WTC11 (cell line): ENCODE results near the gene NEURL1.

Source experiments
- NFE2L1 ChIP-seq: sonication (generic); formaldehyde crosslinking; IDR thresholded peaks from 2 replicates; pipeline ENCODE4 v1.8.1; 2023; ENCODE audit warnings: missing genetic modification reagents
- NFYB ChIP-seq: sonication (generic); formaldehyde crosslinking; conservative IDR thresholded peaks from 2 replicates; pipeline ENCODE4 v1.8.0; 2022; ENCODE audit warnings: low read depth, missing genetic modification reagents
- NR1H2 ChIP-seq: sonication (generic); formaldehyde crosslinking; IDR thresholded peaks from 2 replicates; pipeline ENCODE4 v1.9.0; 2021; ENCODE audit warnings: mild to moderate bottlenecking, moderate library complexity, missing genetic modification reagents
- OVOL2 ChIP-seq: fragments of 250-450 bp; sonication (Bioruptor Pico); IDR thresholded peaks from 2 replicates; pipeline ENCODE4 v1.9.0; 2021; ENCODE audit warnings: mild to moderate bottlenecking, borderline replicate concordance
- RELA ChIP-seq: sonication (generic); formaldehyde crosslinking; IDR thresholded peaks from 2 replicates; pipeline ENCODE4 v1.8.1; 2022; ENCODE audit warnings: missing genetic modification reagents, mild to moderate bottlenecking, borderline replicate concordance
- SP1 ChIP-seq: sonication (generic); formaldehyde crosslinking; conservative IDR thresholded peaks from 2 replicates; pipeline ENCODE4 v1.8.1; 2022; ENCODE audit warnings: missing genetic modification reagents
- ZNF232 ChIP-seq: sonication (generic); formaldehyde crosslinking; IDR thresholded peaks from 2 replicates; pipeline ENCODE4 v1.8.0; 2022; ENCODE audit warnings: mild to moderate bottlenecking, missing genetic modification reagents
- TF ChIP-seq, protein P1 (sequence below): fragments of 200-600 bp; IDR thresholded peaks from 2 replicates; pipeline ENCODE4 v1.8.0; 2022; ENCODE audit warnings: antibody characterized with exemption
- TF ChIP-seq, protein P2 (sequence below): sonication (generic); formaldehyde crosslinking; IDR thresholded peaks from 2 replicates; pipeline ENCODE4 v1.8.0; 2022; ENCODE audit warnings: mild to moderate bottlenecking, missing genetic modification reagents
- TF ChIP-seq, protein P3 (sequence below): sonication (generic); formaldehyde crosslinking; conservative IDR thresholded peaks from 2 replicates; pipeline ENCODE4 v1.8.1; 2022; ENCODE audit warnings: mild to moderate bottlenecking, missing genetic modification reagents
- TF ChIP-seq, protein P4 (sequence below): fragments of 250-450 bp; sonication (Bioruptor Pico); IDR thresholded peaks from 2 replicates; pipeline ENCODE4 v2.1.2; 2022; ENCODE audit warnings: mild to moderate bottlenecking, moderate library complexity
- TF ChIP-seq, protein P5 (sequence below): sonication (generic); formaldehyde crosslinking; IDR thresholded peaks from 2 replicates; pipeline ENCODE4 v1.8.1; 2023; ENCODE audit warnings: mild to moderate bottlenecking, moderate library complexity, missing genetic modification reagents

DNA sequence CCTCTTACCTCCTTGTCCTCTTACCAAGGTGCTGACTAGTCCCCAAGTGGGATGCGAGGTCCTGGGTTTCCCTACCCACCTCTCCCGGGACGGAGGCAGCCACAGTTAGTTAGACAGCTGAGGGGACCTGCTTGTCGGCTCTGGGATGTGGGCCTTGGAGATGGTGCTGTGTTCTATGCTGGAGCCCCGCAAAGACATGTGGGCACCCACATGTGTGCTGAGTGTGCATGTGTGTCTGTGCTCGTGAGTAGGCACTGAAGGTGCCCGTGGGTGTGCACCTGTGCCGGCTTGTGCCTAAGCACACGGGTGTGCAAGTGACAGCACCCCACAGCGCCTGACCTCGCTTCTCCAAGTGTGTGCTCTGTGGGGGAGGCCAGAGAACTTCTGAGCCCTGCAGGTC lies 62.2 kb downstream of the NEURL1 start:
- TF ChIP-seq, protein P1, sequence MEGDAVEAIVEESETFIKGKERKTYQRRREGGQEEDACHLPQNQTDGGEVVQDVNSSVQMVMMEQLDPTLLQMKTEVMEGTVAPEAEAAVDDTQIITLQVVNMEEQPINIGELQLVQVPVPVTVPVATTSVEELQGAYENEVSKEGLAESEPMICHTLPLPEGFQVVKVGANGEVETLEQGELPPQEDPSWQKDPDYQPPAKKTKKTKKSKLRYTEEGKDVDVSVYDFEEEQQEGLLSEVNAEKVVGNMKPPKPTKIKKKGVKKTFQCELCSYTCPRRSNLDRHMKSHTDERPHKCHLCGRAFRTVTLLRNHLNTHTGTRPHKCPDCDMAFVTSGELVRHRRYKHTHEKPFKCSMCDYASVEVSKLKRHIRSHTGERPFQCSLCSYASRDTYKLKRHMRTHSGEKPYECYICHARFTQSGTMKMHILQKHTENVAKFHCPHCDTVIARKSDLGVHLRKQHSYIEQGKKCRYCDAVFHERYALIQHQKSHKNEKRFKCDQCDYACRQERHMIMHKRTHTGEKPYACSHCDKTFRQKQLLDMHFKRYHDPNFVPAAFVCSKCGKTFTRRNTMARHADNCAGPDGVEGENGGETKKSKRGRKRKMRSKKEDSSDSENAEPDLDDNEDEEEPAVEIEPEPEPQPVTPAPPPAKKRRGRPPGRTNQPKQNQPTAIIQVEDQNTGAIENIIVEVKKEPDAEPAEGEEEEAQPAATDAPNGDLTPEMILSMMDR, result no peak
- TF ChIP-seq, protein P2, sequence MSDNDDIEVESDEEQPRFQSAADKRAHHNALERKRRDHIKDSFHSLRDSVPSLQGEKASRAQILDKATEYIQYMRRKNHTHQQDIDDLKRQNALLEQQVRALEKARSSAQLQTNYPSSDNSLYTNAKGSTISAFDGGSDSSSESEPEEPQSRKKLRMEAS (CRISPR knock-in tag), result no peak
- TF ChIP-seq NFE2L1, result no peak
- no peak for TF ChIP-seq ZNF232 (CRISPR knock-in tag)
- TF ChIP-seq, protein P3, sequence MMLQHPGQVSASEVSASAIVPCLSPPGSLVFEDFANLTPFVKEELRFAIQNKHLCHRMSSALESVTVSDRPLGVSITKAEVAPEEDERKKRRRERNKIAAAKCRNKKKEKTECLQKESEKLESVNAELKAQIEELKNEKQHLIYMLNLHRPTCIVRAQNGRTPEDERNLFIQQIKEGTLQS (CRISPR knock-in tag), result no peak
- TF ChIP-seq SP1 (CRISPR knock-in tag), result no peak
- no peak for TF ChIP-seq OVOL2 (CRISPR knock-in tag)
- TF ChIP-seq, protein P4, sequence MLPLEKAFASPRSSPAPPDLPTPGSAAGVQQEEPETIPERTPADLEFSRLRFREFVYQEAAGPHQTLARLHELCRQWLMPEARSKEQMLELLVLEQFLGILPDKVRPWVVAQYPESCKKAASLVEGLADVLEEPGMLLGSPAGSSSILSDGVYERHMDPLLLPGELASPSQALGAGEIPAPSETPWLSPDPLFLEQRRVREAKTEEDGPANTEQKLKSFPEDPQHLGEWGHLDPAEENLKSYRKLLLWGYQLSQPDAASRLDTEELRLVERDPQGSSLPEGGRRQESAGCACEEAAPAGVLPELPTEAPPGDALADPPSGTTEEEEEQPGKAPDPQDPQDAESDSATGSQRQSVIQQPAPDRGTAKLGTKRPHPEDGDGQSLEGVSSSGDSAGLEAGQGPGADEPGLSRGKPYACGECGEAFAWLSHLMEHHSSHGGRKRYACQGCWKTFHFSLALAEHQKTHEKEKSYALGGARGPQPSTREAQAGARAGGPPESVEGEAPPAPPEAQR (CRISPR knock-in tag), result no peak
- TF ChIP-seq, protein P5, sequence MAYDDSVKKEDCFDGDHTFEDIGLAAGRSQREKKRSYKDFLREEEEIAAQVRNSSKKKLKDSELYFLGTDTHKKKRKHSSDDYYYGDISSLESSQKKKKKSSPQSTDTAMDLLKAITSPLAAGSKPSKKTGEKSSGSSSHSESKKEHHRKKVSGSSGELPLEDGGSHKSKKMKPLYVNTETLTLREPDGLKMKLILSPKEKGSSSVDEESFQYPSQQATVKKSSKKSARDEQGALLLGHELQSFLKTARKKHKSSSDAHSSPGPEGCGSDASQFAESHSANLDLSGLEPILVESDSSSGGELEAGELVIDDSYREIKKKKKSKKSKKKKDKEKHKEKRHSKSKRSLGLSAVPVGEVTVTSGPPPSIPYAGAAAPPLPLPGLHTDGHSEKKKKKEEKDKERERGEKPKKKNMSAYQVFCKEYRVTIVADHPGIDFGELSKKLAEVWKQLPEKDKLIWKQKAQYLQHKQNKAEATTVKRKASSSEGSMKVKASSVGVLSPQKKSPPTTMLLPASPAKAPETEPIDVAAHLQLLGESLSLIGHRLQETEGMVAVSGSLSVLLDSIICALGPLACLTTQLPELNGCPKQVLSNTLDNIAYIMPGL, result no peak
- no peak for TF ChIP-seq NR1H2 (CRISPR knock-in tag)
- TF ChIP-seq NFYB (CRISPR knock-in tag), result no peak
- no peak for TF ChIP-seq RELA (CRISPR knock-in tag)
